ENCODE data around the gene PLIN3. TPM values are rescaled to one million over a fixed set of nuclear protein-coding genes. Genes with fewer than 3 reads are reported as not detected.
A peak's percentile ranks its signal among the peaks of the same experiment; 100 is the strongest.
"Not testable (repeated sequence)": the region's sequence is repeated elsewhere in the genome, so short reads cannot be mapped to it uniquely, and the experiment has no call there.

PLIN3 gene
- total RNA-seq, 4 donors from 2014 or later, result 53.9 to 193 (median 92.5) TPM

DNA sequence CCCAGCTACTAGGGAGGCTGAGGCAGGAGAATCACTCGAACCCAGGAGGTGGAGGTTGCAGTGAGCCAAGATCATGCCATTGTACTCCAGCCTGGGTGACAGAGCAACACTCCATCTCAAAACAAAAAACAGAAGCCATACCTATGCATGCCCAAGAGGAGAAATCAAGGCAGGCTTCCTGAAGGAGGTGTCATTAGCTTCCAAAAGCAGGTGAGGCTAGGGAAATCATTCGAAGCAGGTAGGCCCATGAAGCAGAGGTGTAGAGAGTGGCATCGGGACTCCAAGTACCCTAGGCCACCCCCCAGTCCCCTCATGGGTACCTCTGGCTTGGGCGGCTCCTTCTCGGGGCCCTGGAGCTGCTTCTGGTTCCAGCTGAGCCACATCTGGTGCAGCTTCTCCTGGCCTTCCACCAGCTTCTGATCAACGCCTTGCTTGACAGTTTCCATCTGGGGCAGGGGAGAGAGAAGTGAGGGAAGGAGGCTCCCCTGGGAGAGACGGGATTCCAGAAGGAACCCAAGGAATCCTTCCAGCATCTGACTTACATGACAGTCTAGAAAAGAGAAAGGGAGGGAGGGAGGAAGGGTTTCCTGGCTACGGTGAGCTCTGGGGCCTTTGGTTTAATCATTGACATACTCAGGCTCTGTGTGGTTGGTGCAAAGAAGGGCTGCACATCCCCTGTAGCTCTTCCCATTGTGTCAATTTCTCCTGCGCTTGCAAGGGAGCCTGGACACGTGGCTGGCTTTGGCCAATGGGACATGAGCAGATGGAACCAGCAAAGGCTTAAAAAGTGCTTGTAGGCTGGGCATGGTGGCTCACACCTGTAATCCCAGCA, 22.9 kb downstream of the PLIN3 start:
- ATAC-seq (no peak), DNase-seq (no peak)
- in situ Hi-C loops (cut with MboI; ENCODE audit: low sequenced_read_pairs in 4 of 4), result loop anchor here in 1 of 4 donors (5.0 kb wide), 1 partner anchor 37 kb away; no protein-coding TSS in a partner anchor
- intact Hi-C loops (cut with DNase I; ENCODE audit: low total_unique reads), result no loop called here
- no peaks in the 10 kb centered on the region for H3K9me3 ChIP-seq
- no peaks in the 10 kb centered on the region for H3K27me3 ChIP-seq
- no peak for TF ChIP-seq POLR2A (IDR thresholded peaks at IDR 0.05)
- TF ChIP-seq, protein P1, sequence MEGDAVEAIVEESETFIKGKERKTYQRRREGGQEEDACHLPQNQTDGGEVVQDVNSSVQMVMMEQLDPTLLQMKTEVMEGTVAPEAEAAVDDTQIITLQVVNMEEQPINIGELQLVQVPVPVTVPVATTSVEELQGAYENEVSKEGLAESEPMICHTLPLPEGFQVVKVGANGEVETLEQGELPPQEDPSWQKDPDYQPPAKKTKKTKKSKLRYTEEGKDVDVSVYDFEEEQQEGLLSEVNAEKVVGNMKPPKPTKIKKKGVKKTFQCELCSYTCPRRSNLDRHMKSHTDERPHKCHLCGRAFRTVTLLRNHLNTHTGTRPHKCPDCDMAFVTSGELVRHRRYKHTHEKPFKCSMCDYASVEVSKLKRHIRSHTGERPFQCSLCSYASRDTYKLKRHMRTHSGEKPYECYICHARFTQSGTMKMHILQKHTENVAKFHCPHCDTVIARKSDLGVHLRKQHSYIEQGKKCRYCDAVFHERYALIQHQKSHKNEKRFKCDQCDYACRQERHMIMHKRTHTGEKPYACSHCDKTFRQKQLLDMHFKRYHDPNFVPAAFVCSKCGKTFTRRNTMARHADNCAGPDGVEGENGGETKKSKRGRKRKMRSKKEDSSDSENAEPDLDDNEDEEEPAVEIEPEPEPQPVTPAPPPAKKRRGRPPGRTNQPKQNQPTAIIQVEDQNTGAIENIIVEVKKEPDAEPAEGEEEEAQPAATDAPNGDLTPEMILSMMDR (IDR thresholded peaks at IDR 0.05 in 4 of 5, conservative IDR thresholded peaks at IDR 0.05 in 1 of 5), result no peak
- peak overlapping the region; percentile 40 to 76 (median 68) for H3K27ac ChIP-seq
- H3K4me3 ChIP-seq, result no peak overlapping the region
- H3K4me1 ChIP-seq, result peaks cover 7 to 9% of the 10 kb centered on the region in 2 donors
- H3K36me3 ChIP-seq, result peaks cover 0 to 64% of the 10 kb centered on the region in 2 donors

DNA sequence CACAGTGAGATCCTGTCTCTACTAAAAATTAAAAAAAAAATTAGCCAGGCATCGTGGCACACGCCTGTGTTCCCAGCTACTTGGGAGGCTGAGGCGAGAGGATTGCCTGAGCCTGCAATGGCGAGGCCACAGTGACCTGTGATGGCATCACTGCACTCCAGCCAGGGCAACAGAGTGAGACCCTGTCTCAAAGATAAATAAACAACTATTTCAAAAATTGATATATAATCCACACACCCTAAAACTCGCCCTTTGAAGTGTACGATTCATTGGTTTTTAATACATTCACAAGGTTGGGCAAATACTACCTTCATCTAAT, 23.9 kb downstream of the PLIN3 start:
- TF ChIP-seq POLR2A (IDR thresholded peaks at IDR 0.05), result no peak
- TF ChIP-seq, protein P1 (IDR thresholded peaks at IDR 0.05 in 4 of 5, conservative IDR thresholded peaks at IDR 0.05 in 1 of 5), result no peak
- Histone ChIP-seq H3K4me1 (peaks cover 7 to 9% of the 10 kb centered on the region in 2 donors), H3K4me3 (no peak overlapping the region), H3K27ac (no peak overlapping the region), H3K27me3 (no peaks in the 10 kb centered on the region), H3K36me3 (peaks cover 0 to 63% of the 10 kb centered on the region in 2 donors), H3K9me3 (no peaks in the 10 kb centered on the region)
- DNase-seq (no peak), ATAC-seq (no peak)
- in situ Hi-C loops (cut with MboI; ENCODE audit: low sequenced_read_pairs in 4 of 4), result no loop called here
- intact Hi-C loops (cut with DNase I; ENCODE audit: low total_unique reads), result no loop called here

GRCh38 chr19:4839192-4839591, 28.3 kb downstream of the PLIN3 start:
- ATAC-seq (no peak), DNase-seq (no peak)
- Histone ChIP-seq H3K36me3 (peaks cover 0 to 42% of the 10 kb centered on the region in 2 donors), H3K27ac (no peak overlapping the region), H3K27me3 (no peaks in the 10 kb centered on the region), H3K4me3 (no peak overlapping the region), H3K9me3 (no peaks in the 10 kb centered on the region), H3K4me1 (peaks cover 0 to 4% of the 10 kb centered on the region in 2 donors)
- in situ Hi-C loops (cut with MboI; ENCODE audit: low sequenced_read_pairs in 4 of 4), result no loop called here
- TF ChIP-seq, protein P1 (IDR thresholded peaks at IDR 0.05 in 4 of 5, conservative IDR thresholded peaks at IDR 0.05 in 1 of 5), result no peak
- TF ChIP-seq POLR2A (IDR thresholded peaks at IDR 0.05), result no peak
- intact Hi-C loops (cut with DNase I; ENCODE audit: low total_unique reads), result loop anchor here (2.0 kb wide), 1 partner anchor 66 kb away; no protein-coding TSS in a partner anchor

DNA sequence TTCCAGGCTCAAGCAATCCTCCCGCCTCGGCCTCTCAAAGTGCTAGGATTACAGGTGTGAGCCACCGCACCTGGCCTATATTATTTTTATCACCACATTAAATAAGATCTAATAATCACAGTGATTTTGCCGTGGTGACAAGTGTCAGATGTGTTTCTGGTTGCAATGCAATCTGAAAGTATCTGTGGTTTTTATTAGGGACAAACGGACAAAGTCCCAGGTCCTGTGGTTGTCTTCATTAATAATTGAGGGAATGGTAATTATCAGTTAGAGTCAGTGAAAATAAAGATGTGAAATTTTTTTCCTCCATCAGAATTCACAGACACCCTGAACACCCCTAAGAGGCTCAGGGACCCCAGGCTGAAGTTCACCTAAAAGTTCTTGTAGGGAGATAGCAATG, 34.7 kb downstream of the PLIN3 start:
- Histone ChIP-seq H3K27me3 (no peaks in the 10 kb centered on the region), H3K36me3 (no peaks in the 10 kb centered on the region), H3K27ac (no peak overlapping the region), H3K4me3 (no peak overlapping the region), H3K9me3 (no peaks in the 10 kb centered on the region), H3K4me1 (peaks cover 12 to 20% of the 10 kb centered on the region in 2 donors)
- intact Hi-C loops (cut with DNase I; ENCODE audit: low total_unique reads) (no loop called here), in situ Hi-C loops (cut with MboI; ENCODE audit: low sequenced_read_pairs in 4 of 4) (no loop called here)
- ATAC-seq, result no peak
- TF ChIP-seq, protein P1 (IDR thresholded peaks at IDR 0.05 in 4 of 5, conservative IDR thresholded peaks at IDR 0.05 in 1 of 5), result no peak
- no peak for TF ChIP-seq POLR2A (IDR thresholded peaks at IDR 0.05)
- DNase-seq, result no peak

DNA sequence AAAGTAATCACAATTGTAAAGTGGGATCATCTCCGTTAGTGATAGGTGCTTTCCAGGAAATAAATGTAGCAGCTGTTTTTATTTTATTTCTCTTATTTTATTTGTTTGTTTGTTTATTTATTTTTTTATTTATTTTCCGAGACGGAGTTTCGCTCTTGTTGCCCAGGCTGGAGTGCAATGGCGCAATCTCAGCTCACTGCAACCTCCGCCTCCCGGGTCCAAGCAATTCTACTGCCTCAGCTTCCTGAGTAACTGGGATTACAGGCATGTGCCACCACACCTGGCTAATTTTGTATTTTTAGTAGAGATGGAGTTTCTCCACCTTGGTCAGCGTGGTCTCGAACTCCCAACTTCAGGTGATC, 35.5 kb downstream of the PLIN3 start:
- H3K36me3 ChIP-seq; H3K9me3 ChIP-seq; H3K27me3 ChIP-seq; DNase-seq; in situ Hi-C loops (cut with MboI; ENCODE audit: low sequenced_read_pairs in 4 of 4): not testable (repeated sequence)
- peaks cover 12 to 20% of the 10 kb centered on the region in 2 donors for H3K4me1 ChIP-seq
- peak overlapping the region; percentile 83 to 95 (median 92) for H3K4me3 ChIP-seq
- ATAC-seq, result peak in 1 of 2 donors; percentile 25
- peak overlapping the region; percentile 89 to 95 (median 92) for H3K27ac ChIP-seq
- intact Hi-C loops (cut with DNase I; ENCODE audit: low total_unique reads), result loop anchor here (1.0 kb wide), 1 partner anchor 21 kb away; no protein-coding TSS in a partner anchor

Measured in gastrocnemius medialis (tissue), 4 donors.